WTC11 (cell line): Measurements from ENCODE around the gene ARHGEF12. TPM values are rescaled to one million over a fixed set of nuclear protein-coding genes. Genes with fewer than 3 reads are reported as not detected.

Experiments used
- ATAC-seq: fragments of 200-7000 bp; cut with Tn5 transposase; 2 replicates; pipeline ENCODE4 v1.10.0; 2021; ENCODE audit warnings: mild to moderate bottlenecking, moderate library complexity
- CTCF ChIA-PET: fragments of 300-600 bp; sonication (Branson Sonifier 250); formaldehyde crosslinking; loops from one replicate; lab custom pipeline; 2021; ENCODE audit warnings: antibody characterized with exemption; lab: Charles Lee
- POLR2A ChIA-PET: fragments of 350-600 bp; sonication (Branson Sonifier 250); formaldehyde crosslinking; loops from one replicate; lab custom pipeline; 2021; ENCODE audit warnings: antibody characterized with exemption; lab: Charles Lee
- DNase-seq: peaks from one replicate; pipeline ENCODE4 v3.0.0; 2021; ENCODE audit warnings: low spot score
- H3K27ac Mint-ChIP-seq: 2 replicates; pipeline ENCODE4 v1.8.0; 2021; ENCODE audit warnings: mixed read lengths
- H3K27me3 Mint-ChIP-seq: 2 replicates; pipeline ENCODE4 v1.8.0; 2021; ENCODE audit warnings: low read depth, mild to moderate bottlenecking, moderate library complexity, mixed read lengths
- H3K36me3 Mint-ChIP-seq: 2 replicates; pipeline ENCODE4 v1.8.0; 2021; ENCODE audit warnings: mixed read lengths
- H3K4me1 Mint-ChIP-seq: 2 replicates; pipeline ENCODE4 v1.8.0; 2022; ENCODE audit warnings: mixed read lengths
- H3K4me3 Mint-ChIP-seq: 2 replicates; pipeline ENCODE4 v1.8.0; 2021; ENCODE audit warnings: mild to moderate bottlenecking, moderate library complexity, mixed read lengths
- H3K9me3 Mint-ChIP-seq: 2 replicates; pipeline ENCODE4 v1.8.0; 2021; ENCODE audit warnings: mixed read lengths
- ATF1 ChIP-seq: sonication (generic); formaldehyde crosslinking; IDR thresholded peaks from 2 replicates; pipeline ENCODE4 v1.8.1; 2023; ENCODE audit warnings: mild to moderate bottlenecking, moderate library complexity, missing genetic modification reagents
- ESRRA ChIP-seq: sonication (generic); formaldehyde crosslinking; IDR thresholded peaks from 2 replicates; pipeline ENCODE4 v1.8.1; 2022; ENCODE audit warnings: mild to moderate bottlenecking, missing genetic modification reagents, borderline replicate concordance
- FOXJ3 ChIP-seq: sonication (generic); formaldehyde crosslinking; IDR thresholded peaks from 2 replicates; pipeline ENCODE4 v1.9.0; 2021; ENCODE audit warnings: missing genetic modification reagents, mild to moderate bottlenecking, borderline replicate concordance
- GTF2I ChIP-seq: fragments of 250-450 bp; sonication (Bioruptor Pico); conservative IDR thresholded peaks from 2 replicates; pipeline ENCODE4 v1.4.0; 2021; ENCODE audit warnings: mild to moderate bottlenecking
- JAZF1 ChIP-seq: fragments of 250-450 bp; sonication (Bioruptor Pico); IDR thresholded peaks from 2 replicates; pipeline ENCODE4 v1.9.0; 2021; ENCODE audit warnings: moderate library complexity, mild to moderate bottlenecking, inconsistent platforms
- JUN ChIP-seq: sonication (generic); formaldehyde crosslinking; IDR thresholded peaks from 2 replicates; pipeline ENCODE4 v1.8.0; 2023; ENCODE audit warnings: mild to moderate bottlenecking, missing genetic modification reagents
- KAT7 ChIP-seq: sonication (generic); formaldehyde crosslinking; IDR thresholded peaks from 2 replicates; pipeline ENCODE4 v1.8.1; 2023; ENCODE audit warnings: missing genetic modification reagents, mild to moderate bottlenecking, borderline replicate concordance
- MXD4 ChIP-seq: fragments of 250-450 bp; sonication (Bioruptor Pico); IDR thresholded peaks from 2 replicates; pipeline ENCODE4 v1.8.0; 2021; ENCODE audit warnings: mild to moderate bottlenecking, moderate library complexity, borderline replicate concordance
- MYBL2 ChIP-seq: sonication (generic); formaldehyde crosslinking; IDR thresholded peaks from 2 replicates; pipeline ENCODE4 v1.8.1; 2023; ENCODE audit warnings: mild to moderate bottlenecking, moderate library complexity, missing genetic modification reagents
- NFATC4 ChIP-seq: fragments of 250-450 bp; sonication (Bioruptor Pico); IDR thresholded peaks from 2 replicates; pipeline ENCODE4 v1.9.0; 2021; ENCODE audit warnings: mild to moderate bottlenecking
- RELA ChIP-seq: sonication (generic); formaldehyde crosslinking; IDR thresholded peaks from 2 replicates; pipeline ENCODE4 v1.8.1; 2022; ENCODE audit warnings: missing genetic modification reagents, mild to moderate bottlenecking, borderline replicate concordance
- RORB ChIP-seq: fragments of 250-450 bp; sonication (Bioruptor Pico); IDR thresholded peaks from 2 replicates; pipeline ENCODE4 v1.9.0; 2021; ENCODE audit warnings: mild to moderate bottlenecking
- SMAD4 ChIP-seq: sonication (generic); formaldehyde crosslinking; IDR thresholded peaks from 2 replicates; pipeline ENCODE4 v1.8.0; 2022; ENCODE audit warnings: mild to moderate bottlenecking, missing genetic modification reagents
- TCF7 ChIP-seq: sonication (generic); formaldehyde crosslinking; IDR thresholded peaks from 2 replicates; pipeline ENCODE4 v1.8.0; 2022; ENCODE audit warnings: mild to moderate bottlenecking, low read depth, missing genetic modification reagents, moderate library complexity
- TEAD1 ChIP-seq: sonication (generic); formaldehyde crosslinking; IDR thresholded peaks from 2 replicates; pipeline ENCODE4 v1.8.0; 2022; ENCODE audit warnings: mild to moderate bottlenecking, missing genetic modification reagents
- TEAD4 ChIP-seq: sonication (generic); formaldehyde crosslinking; IDR thresholded peaks from 2 replicates; pipeline ENCODE4 v1.8.0; 2022; ENCODE audit warnings: mild to moderate bottlenecking, missing genetic modification reagents
- ZNF138 ChIP-seq: sonication (generic); formaldehyde crosslinking; conservative IDR thresholded peaks from 2 replicates; pipeline ENCODE4 v1.8.1; 2022; ENCODE audit warnings: mild to moderate bottlenecking, moderate library complexity, missing genetic modification reagents
- ZNF219 ChIP-seq: sonication (generic); formaldehyde crosslinking; IDR thresholded peaks from 2 replicates; pipeline ENCODE4 v1.8.0; 2023; ENCODE audit warnings: missing genetic modification reagents, mild to moderate bottlenecking, borderline replicate concordance
- total RNA-seq: library from RNA; stranded (reverse); gene quantifications from 3 replicates; pipeline ENCODE4 v1.2.3, GENCODE V29; 2021
- TF ChIP-seq, protein P1 (sequence below): fragments of 250-450 bp; sonication (Bioruptor Pico); IDR thresholded peaks from 2 replicates; pipeline ENCODE4 v1.9.0; 2021; ENCODE audit warnings: mild to moderate bottlenecking
- TF ChIP-seq, protein P2 (sequence below): sonication (generic); formaldehyde crosslinking; IDR thresholded peaks from 2 replicates; pipeline ENCODE4 v1.8.1; 2023; ENCODE audit warnings: mild to moderate bottlenecking, missing genetic modification reagents, moderate library complexity
- TF ChIP-seq, protein P3 (sequence below): sonication (generic); formaldehyde crosslinking; IDR thresholded peaks from 2 replicates; pipeline ENCODE4 v1.8.1; 2023; ENCODE audit warnings: mild to moderate bottlenecking, missing genetic modification reagents, moderate library complexity
- TF ChIP-seq, protein P4 (sequence below): sonication (generic); formaldehyde crosslinking; IDR thresholded peaks from 2 replicates; pipeline ENCODE4 v1.8.1; 2022; ENCODE audit warnings: low read depth, mild to moderate bottlenecking, moderate library complexity, missing genetic modification reagents, borderline replicate concordance
- TF ChIP-seq, protein P5 (sequence below): sonication (generic); formaldehyde crosslinking; IDR thresholded peaks from 2 replicates; pipeline ENCODE4 v1.8.1; 2022; ENCODE audit warnings: mild to moderate bottlenecking, moderate library complexity, missing genetic modification reagents
- TF ChIP-seq, protein P6 (sequence below): sonication (generic); formaldehyde crosslinking; IDR thresholded peaks from 2 replicates; pipeline ENCODE4 v1.8.0; 2023; ENCODE audit warnings: missing genetic modification reagents
- TF ChIP-seq, protein P7 (sequence below): sonication (generic); formaldehyde crosslinking; IDR thresholded peaks from 2 replicates; pipeline ENCODE4 v1.8.0; 2022; ENCODE audit warnings: mild to moderate bottlenecking, missing genetic modification reagents

The ARHGEF12 gene
- total RNA-seq, 1 experiment from 2014 or later: 35.8 TPM

DNA sequence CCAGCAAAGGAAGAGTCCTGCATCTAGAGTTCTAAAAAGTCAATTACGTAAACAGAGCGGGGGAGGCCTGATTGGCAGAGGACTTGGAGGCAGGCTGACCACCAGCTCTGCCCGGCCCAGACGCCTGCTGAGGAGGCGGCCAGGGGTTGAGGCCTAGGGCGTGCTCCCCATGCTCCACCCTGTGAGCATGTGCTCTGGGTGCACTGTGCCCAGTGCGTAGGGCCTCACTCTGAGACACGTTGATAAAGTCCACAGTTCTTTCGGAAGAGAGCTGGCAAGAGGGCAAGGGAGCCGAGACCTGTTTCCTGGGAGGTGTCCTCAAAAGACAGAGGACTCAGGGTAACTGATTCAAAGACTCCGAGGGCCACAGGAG lies 200.6 kb downstream of the ARHGEF12 start:
- peaks cover 15% of the 10 kb centered on the region for H3K4me1 Mint-ChIP-seq
- H3K27me3 Mint-ChIP-seq: no peaks in the 10 kb centered on the region
- peaks cover under 1% of the 10 kb centered on the region; the same call in 1 of the 2 replicates for H3K9me3 Mint-ChIP-seq
- H3K36me3 Mint-ChIP-seq: no peaks in the 10 kb centered on the region
- DNase-seq: no peak
- H3K27ac Mint-ChIP-seq: no peak overlapping the region
- no peak overlapping the region for H3K4me3 Mint-ChIP-seq
- ATAC-seq: no peak
- TF ChIP-seq ZNF138 (CRISPR knock-in tag): no peak
- TF ChIP-seq TEAD1: no peak
- TF ChIP-seq, protein P1, sequence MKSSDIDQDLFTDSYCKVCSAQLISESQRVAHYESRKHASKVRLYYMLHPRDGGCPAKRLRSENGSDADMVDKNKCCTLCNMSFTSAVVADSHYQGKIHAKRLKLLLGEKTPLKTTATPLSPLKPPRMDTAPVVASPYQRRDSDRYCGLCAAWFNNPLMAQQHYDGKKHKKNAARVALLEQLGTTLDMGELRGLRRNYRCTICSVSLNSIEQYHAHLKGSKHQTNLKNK (CRISPR knock-in tag): no peak
- TF ChIP-seq ESRRA: no peak
- TF ChIP-seq ZNF219 (CRISPR knock-in tag): no peak
- no peak for TF ChIP-seq ATF1
- TF ChIP-seq RELA (CRISPR knock-in tag): no peak
- no peak for TF ChIP-seq MXD4
- TF ChIP-seq GTF2I (CRISPR knock-in tag): no peak
- no peak for TF ChIP-seq SMAD4
- TF ChIP-seq, protein P2, sequence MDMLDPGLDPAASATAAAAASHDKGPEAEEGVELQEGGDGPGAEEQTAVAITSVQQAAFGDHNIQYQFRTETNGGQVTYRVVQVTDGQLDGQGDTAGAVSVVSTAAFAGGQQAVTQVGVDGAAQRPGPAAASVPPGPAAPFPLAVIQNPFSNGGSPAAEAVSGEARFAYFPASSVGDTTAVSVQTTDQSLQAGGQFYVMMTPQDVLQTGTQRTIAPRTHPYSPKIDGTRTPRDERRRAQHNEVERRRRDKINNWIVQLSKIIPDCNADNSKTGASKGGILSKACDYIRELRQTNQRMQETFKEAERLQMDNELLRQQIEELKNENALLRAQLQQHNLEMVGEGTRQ: no peak
- TF ChIP-seq TCF7 (CRISPR knock-in tag): no peak
- TF ChIP-seq JUN (CRISPR knock-in tag): no peak
- TF ChIP-seq, all 79 proteins: peak for 0
- ChIA-PET POLR2A (no interaction called here), CTCF (interaction anchor here (0.9 to 1.5 kb wide), 5 partner anchors 9 to 24 kb away, joined by 3 to 5 read pairs (median 3); no protein-coding TSS in a partner anchor)

DNA sequence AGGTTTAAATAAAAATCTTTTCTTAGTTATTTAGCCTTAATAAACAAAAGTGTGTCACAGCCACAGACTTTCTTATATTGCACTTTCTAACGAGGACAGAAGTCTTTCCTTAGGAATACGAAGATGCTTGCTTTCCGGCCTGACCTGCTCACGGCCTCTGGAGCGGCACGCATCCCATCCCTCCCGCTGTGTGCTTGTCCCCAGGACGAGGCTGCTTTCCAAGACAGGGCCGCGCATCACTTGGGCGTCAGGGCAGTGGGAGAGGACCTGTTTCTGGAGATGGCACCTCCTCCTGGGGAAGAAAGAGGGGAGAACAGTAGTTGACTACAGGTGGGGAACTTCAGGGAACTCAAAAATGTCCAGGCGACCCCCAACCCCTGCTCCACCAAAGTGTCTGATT lies 201.8 kb downstream of the ARHGEF12 start:
- no peaks in the 10 kb centered on the region for H3K36me3 Mint-ChIP-seq
- TF ChIP-seq FOXJ3 (CRISPR knock-in tag) (no peak), JAZF1 (CRISPR knock-in tag) (no peak), TEAD4 (CRISPR knock-in tag) (no peak), RORB (no peak), ESRRA (no peak), RELA (CRISPR knock-in tag) (no peak)
- TF ChIP-seq, protein P3, sequence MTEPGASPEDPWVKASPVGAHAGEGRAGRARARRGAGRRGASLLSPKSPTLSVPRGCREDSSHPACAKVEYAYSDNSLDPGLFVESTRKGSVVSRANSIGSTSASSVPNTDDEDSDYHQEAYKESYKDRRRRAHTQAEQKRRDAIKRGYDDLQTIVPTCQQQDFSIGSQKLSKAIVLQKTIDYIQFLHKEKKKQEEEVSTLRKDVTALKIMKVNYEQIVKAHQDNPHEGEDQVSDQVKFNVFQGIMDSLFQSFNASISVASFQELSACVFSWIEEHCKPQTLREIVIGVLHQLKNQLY (CRISPR knock-in tag): no peak
- TF ChIP-seq, protein P4, sequence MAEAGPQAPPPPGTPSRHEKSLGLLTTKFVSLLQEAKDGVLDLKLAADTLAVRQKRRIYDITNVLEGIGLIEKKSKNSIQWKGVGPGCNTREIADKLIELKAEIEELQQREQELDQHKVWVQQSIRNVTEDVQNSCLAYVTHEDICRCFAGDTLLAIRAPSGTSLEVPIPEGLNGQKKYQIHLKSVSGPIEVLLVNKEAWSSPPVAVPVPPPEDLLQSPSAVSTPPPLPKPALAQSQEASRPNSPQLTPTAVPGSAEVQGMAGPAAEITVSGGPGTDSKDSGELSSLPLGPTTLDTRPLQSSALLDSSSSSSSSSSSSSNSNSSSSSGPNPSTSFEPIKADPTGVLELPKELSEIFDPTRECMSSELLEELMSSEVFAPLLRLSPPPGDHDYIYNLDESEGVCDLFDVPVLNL: no peak
- TF ChIP-seq, all 79 proteins: peak for 0
- Mint-ChIP-seq H3K4me1 (peaks cover 7% of the 10 kb centered on the region), H3K27me3 (no peaks in the 10 kb centered on the region), H3K9me3 (peaks cover 4% of the 10 kb centered on the region; the same call in 1 of the 2 replicates), H3K4me3 (no peak overlapping the region), H3K27ac (no peak overlapping the region)
- no peak for DNase-seq
- POLR2A ChIA-PET: no interaction called here
- CTCF ChIA-PET: no interaction called here
- ATAC-seq: no peak

DNA sequence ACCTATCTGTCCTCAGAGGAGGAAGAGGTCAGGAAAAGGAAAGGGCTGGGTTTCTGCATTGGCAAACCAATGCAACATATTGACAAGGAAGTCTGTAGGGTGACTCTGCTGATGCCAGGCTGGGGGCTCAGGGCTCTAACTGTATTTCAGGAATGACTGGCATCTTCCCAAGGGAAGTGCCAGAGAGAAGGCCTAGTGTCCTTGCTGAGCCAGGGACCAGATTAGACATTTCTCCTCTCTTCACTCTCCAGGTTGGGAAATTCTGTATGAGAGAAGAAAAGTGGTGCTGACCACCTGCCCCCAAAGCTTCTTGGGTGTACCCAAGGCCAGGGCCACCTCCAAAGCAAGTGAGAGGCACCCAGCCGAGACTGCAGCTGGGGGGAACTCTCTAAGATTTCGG lies 202.5 kb downstream of the ARHGEF12 start:
- H3K4me3 Mint-ChIP-seq: no peak overlapping the region
- ATAC-seq: no peak
- peaks cover 6% of the 10 kb centered on the region for H3K4me1 Mint-ChIP-seq
- peaks cover 4% of the 10 kb centered on the region; the same call in 1 of the 2 replicates for H3K9me3 Mint-ChIP-seq
- POLR2A ChIA-PET: no interaction called here
- no peaks in the 10 kb centered on the region for H3K36me3 Mint-ChIP-seq
- CTCF ChIA-PET: interaction anchor here (1.3 to 3.1 kb wide), 2 partner anchors 10 to 26 kb away, joined by 3 to 19 read pairs; no protein-coding TSS in a partner anchor
- H3K27me3 Mint-ChIP-seq: no peaks in the 10 kb centered on the region
- H3K27ac Mint-ChIP-seq: no peak overlapping the region
- no peak for DNase-seq
- TF ChIP-seq, protein P4: no peak
- TF ChIP-seq KAT7 (CRISPR knock-in tag) (no peak), MYBL2 (no peak), NFATC4 (CRISPR knock-in tag) (no peak)
- TF ChIP-seq, protein P5, sequence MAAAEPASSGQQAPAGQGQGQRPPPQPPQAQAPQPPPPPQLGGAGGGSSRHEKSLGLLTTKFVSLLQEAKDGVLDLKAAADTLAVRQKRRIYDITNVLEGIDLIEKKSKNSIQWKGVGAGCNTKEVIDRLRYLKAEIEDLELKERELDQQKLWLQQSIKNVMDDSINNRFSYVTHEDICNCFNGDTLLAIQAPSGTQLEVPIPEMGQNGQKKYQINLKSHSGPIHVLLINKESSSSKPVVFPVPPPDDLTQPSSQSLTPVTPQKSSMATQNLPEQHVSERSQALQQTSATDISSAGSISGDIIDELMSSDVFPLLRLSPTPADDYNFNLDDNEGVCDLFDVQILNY: no peak
- TF ChIP-seq, protein P6, sequence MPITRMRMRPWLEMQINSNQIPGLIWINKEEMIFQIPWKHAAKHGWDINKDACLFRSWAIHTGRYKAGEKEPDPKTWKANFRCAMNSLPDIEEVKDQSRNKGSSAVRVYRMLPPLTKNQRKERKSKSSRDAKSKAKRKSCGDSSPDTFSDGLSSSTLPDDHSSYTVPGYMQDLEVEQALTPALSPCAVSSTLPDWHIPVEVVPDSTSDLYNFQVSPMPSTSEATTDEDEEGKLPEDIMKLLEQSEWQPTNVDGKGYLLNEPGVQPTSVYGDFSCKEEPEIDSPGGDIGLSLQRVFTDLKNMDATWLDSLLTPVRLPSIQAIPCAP (CRISPR knock-in tag): no peak
- TF ChIP-seq, protein P7, sequence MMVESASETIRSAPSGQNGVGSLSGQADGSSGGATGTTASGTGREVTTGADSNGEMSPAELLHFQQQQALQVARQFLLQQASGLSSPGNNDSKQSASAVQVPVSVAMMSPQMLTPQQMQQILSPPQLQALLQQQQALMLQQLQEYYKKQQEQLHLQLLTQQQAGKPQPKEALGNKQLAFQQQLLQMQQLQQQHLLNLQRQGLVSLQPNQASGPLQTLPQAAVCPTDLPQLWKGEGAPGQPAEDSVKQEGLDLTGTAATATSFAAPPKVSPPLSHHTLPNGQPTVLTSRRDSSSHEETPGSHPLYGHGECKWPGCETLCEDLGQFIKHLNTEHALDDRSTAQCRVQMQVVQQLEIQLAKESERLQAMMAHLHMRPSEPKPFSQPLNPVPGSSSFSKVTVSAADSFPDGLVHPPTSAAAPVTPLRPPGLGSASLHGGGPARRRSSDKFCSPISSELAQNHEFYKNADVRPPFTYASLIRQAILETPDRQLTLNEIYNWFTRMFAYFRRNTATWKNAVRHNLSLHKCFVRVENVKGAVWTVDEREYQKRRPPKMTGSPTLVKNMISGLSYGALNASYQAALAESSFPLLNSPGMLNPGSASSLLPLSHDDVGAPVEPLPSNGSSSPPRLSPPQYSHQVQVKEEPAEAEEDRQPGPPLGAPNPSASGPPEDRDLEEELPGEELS (CRISPR knock-in tag): no peak
- TF ChIP-seq, protein P1 (CRISPR knock-in tag): no peak
